Left cardiac atrium (tissue), 4 donors: ENCODE measurements around the gene TRPC4AP. TPM values are rescaled to one million over a fixed set of nuclear protein-coding genes. Genes with fewer than 3 reads are reported as not detected.

ENCODE experiments used
- ATAC-seq, 2 donors: fragments of 200-7000 bp; cut with Tn5 transposase; one replicate each; pipeline ENCODE4 v1.9.1; 2020; ENCODE audit warnings: mild to moderate bottlenecking in 2 of 2, moderate library complexity in 2 of 2
- DNase-seq: peaks from one replicate; pipeline ENCODE4 v3.0.0-alpha.2; 2020
- intact Hi-C, 2 donors: fragments of 100-400 bp; cut with DNase I; formaldehyde crosslinking; loops; one replicate each; pipeline versions ENCODE4 v1.14.1 to v1.15.1; 2022 to 2023
- microRNA-seq, 2 donors: library from miRNA; unstranded; fragments of <30 nt; microRNA quantifications; one replicate each; pipeline ENCODE4 v1.2.0, GENCODE V29; 2020
- total RNA-seq, 2 donors: library from RNA; stranded (reverse); fragmentation: NEBNext Ultra II Directional; extraction: Animal tissue kit (Norgen Biotek cat#: 25700); gene quantifications; one replicate each; pipeline ENCODE4 v1.2.1, GENCODE V29; 2021
- donor health status: DM: no; HTN: yes; CAD: no.
- donor health status: DM: no; HTN: yes; CAD: no; lungs with severe emphysema.
- donor health status: DM: yes; HTN: yes; CAD: no.
- donor health status: Dilated cardiomyopathy.

The TRPC4AP gene
- total RNA-seq, 2 donors from 2014 or later = 32.6 to 47.1 TPM

GRCh38 chr20:34956751-34957472 lies 135.7 kb downstream of the TRPC4AP start:
- DNase-seq (no peak), ATAC-seq (no peak)
- intact Hi-C loops = loop anchor here in 1 of 2 donors (5.0 kb wide), 1 partner anchor 85 kb away; the partner anchor contains the start of gene GGT7

DNA sequence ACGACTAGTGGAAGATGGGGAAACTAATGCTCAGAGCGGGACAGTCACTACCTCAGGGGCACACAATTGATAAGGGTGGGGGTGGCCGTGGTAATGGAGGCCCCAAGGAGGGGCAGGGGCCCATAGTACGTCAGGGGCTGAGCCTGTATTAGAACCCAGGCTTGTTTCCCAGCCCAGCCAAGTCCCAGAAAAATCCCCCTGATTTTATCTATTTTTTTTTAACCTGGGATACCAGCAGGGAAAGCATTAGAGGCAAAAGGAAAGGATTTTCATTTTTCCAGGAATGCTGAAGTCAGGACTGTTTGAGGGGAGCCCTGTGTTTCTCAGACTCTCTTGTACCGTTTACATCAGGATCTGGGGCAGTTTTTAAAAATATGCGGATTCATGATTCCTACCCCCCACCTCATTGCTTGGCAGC lies 136.6 kb downstream of the TRPC4AP start:
- DNase-seq (no peak), ATAC-seq (no peak)
- intact Hi-C loops = loop anchor here in 1 of 2 donors (5.0 kb wide), 1 partner anchor 84 kb away; the partner anchor contains the start of gene GGT7

GRCh38 chr20:34955231-34956040 lies 137.2 kb downstream of the TRPC4AP start, which contains the start of the genes GSS and MYH7B:
TSS of gene GSS (minus strand) at chr20:34955806. CDS start at chr20:34951852, 3,954 bp downstream.
TSS of gene MYH7B (plus strand) at chr20:34955868. CDS start at chr20:34978006, 22,138 bp downstream.
- peak; percentile 98 for DNase-seq
- intact Hi-C loops = loop anchor here (2.0 to 5.0 kb wide), 2 partner anchors 81 to 83 kb away; partner anchors contain the start of gene GGT7 (in 1 of the 2)
- peak; percentile 98 for ATAC-seq

DNA sequence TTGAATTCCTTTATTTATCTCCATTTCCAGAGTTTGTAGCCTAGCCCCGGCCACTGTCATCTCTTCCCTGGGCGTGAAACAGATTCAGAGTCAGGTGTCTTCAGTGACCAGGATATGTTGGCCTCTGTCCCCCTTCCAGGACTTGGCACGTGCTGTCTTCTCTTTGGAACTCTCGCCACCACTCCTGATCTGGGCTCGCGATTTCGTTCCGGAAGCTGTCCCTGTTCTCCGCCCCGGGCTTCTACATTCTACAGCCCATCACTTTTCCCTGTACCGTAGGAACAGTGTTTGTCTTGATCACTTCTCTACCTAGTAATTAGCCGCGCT lies 137.7 kb downstream of the TRPC4AP start:
- peak; percentile 0 to 19 for ATAC-seq
- intact Hi-C loops = loop anchor here (2.0 to 5.0 kb wide), 2 partner anchors 80 to 83 kb away; partner anchors contain the start of gene GGT7 (in 1 of the 2)
- DNase-seq = no peak

GRCh38 chr20:34953960-34954359 lies 138.6 kb downstream of the TRPC4AP start:
- ATAC-seq (no peak), DNase-seq (no peak)
- intact Hi-C loops = loop anchor here in 1 of 2 donors (2.0 kb wide), 1 partner anchor 79 kb away; no protein-coding TSS in a partner anchor

DNA sequence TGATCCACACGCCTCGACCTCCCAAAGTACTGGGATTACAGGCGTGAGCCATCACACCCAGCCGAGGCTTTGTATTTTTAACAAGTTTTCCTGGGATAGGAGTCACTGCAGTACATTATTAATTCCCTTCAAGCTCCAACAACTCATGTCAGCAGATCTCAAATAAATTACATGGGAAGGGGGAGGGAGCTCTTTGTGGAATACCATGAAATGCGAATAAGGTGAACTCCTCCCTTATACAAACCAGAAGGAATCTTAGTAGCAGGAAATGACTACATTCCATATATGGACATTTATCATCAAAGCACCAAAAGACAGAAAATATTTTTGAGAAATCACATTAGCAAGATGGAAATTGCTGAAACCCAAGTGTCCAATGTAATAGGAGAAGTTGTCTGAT lies 139.9 kb downstream of the TRPC4AP start:
- intact Hi-C loops = no loop called here
- no peak for ATAC-seq
- no peak for DNase-seq

Small RNA genes lying within 50 kb of the gene (microRNA-seq; reads per million reads assigned to microRNA genes)
- gene MIR499A (0 to 0.20 reads per million in 2 donors), gene MIR499B (0 reads per million in 2 donors)

Other genes starting within 250 kb of the TRPC4AP start
- 10 to 100 TPM; 14.3 to 16.9 TPM for gene GGT7, start 220.0 kb downstream of the TRPC4AP start, total RNA-seq
- gene ACSS2, start 216.2 kb downstream of the TRPC4AP start, total RNA-seq = 100 to 1,000 TPM in 1 of 2 donors, 10 to 100 TPM in 1; 80.8 to 118 TPM
- gene GSS, start 137.0 kb downstream of the TRPC4AP start, total RNA-seq = 10 to 100 TPM; 20.1 to 27.2 TPM
- gene MYH7B, start 136.9 kb downstream of the TRPC4AP start, total RNA-seq = 10 to 100 TPM; 82.3 to 89.0 TPM
- 10 to 100 TPM; 16.6 to 25.6 TPM for gene EDEM2, start 54.5 kb upstream of the TRPC4AP start, total RNA-seq
- 10 to 100 TPM; 26.9 to 41.9 TPM for gene PROCR, start 79.3 kb upstream of the TRPC4AP start, total RNA-seq
- 1 to 10 TPM in 1 of 2 donors, under 1 TPM in 1; 0.85 to 1.3 TPM for gene MMP24, start 133.9 kb upstream of the TRPC4AP start, total RNA-seq
- gene MMP24OS, start 185.3 kb upstream of the TRPC4AP start, total RNA-seq = 10 to 100 TPM; 46.9 to 53.2 TPM
- gene EIF6, start 192.0 kb upstream of the TRPC4AP start, total RNA-seq = 10 to 100 TPM; 40.1 to 59.7 TPM
- gene FAM83C, start 199.6 kb upstream of the TRPC4AP start, total RNA-seq = not detected